HG03039 (cell line): ENCODE measurements around the gene PPP1R14B.
A peak's percentile ranks its signal among the peaks of the same experiment; 100 is the strongest.

Source experiments
- ATAC-seq: cut with Tn5 transposase; IDR thresholded peaks from one replicate; pipeline ENCODE4 v1.9.1; 2021; ENCODE audit warnings: mild to moderate bottlenecking, moderate library complexity; ENCODE audit not compliant: unreplicated experiment

PPP1R14B gene

GRCh38 chr11:64261556-64262080, 14.9 kb upstream of the PPP1R14B start:
- ATAC-seq, result no peak

GRCh38 chr11:64260147-64260708, 13.5 kb upstream of the PPP1R14B start:
- ATAC-seq, result no peak

- ATAC-seq, result no peak
Observed at GRCh38 chr11:64259533-64260067, 12.9 kb upstream of the PPP1R14B start.

- no peak for ATAC-seq
Observed at GRCh38 chr11:64258946-64259532, 12.3 kb upstream of the PPP1R14B start.

GRCh38 chr11:64258356-64258755, 11.6 kb upstream of the PPP1R14B start:
- no peak for ATAC-seq

- no peak for ATAC-seq
Observed at GRCh38 chr11:64256300-64256699, 9.6 kb upstream of the PPP1R14B start.

- no peak for ATAC-seq
Observed at GRCh38 chr11:64255135-64256128, 8.7 kb upstream of the PPP1R14B start.

GRCh38 chr11:64254326-64254725, 7.6 kb upstream of the PPP1R14B start:
- no peak for ATAC-seq

- no peak for ATAC-seq
Observed at GRCh38 chr11:64253481-64253880, 6.7 kb upstream of the PPP1R14B start.

- no peak for ATAC-seq
Observed at GRCh38 chr11:64253043-64253442, 6.3 kb upstream of the PPP1R14B start.

- ATAC-seq, result no peak
Observed at GRCh38 chr11:64252003-64252872, 5.5 kb upstream of the PPP1R14B start.

- ATAC-seq, result no peak
Observed at GRCh38 chr11:64251753-64252002, 4.9 kb upstream of the PPP1R14B start.

GRCh38 chr11:64251016-64251752, 4.4 kb upstream of the PPP1R14B start, which contains the start of gene PLCB3:
Gene PLCB3, plus strand, starts transcription at chr11:64251530. Its CDS starts 120 bp downstream, at chr11:64251650.
- ATAC-seq, result peak; percentile 40

GRCh38 chr11:64250415-64251015, 3.8 kb upstream of the PPP1R14B start:
- no peak for ATAC-seq

- no peak for ATAC-seq
Observed at GRCh38 chr11:64249563-64250414, 3.0 kb upstream of the PPP1R14B start.

GRCh38 chr11:64249038-64249437, 2.3 kb upstream of the PPP1R14B start:
- no peak for ATAC-seq

- no peak for ATAC-seq
Observed at GRCh38 chr11:64248578-64248977, 1.8 kb upstream of the PPP1R14B start.

GRCh38 chr11:64247729-64248531, 1.2 kb upstream of the PPP1R14B start:
- no peak for ATAC-seq
